ENCODE measurements around the gene TFDP3. TPM values are rescaled to one million over a fixed set of nuclear protein-coding genes. Genes with fewer than 3 reads are reported as not detected.

TFDP3 gene
- total and polyA plus RNA-seq, 10 of the 15 experiments (the other 5 are each of a cell fraction or from before 2014, with no cell fraction given): 0.14 TPM; not detected in 9

DNA sequence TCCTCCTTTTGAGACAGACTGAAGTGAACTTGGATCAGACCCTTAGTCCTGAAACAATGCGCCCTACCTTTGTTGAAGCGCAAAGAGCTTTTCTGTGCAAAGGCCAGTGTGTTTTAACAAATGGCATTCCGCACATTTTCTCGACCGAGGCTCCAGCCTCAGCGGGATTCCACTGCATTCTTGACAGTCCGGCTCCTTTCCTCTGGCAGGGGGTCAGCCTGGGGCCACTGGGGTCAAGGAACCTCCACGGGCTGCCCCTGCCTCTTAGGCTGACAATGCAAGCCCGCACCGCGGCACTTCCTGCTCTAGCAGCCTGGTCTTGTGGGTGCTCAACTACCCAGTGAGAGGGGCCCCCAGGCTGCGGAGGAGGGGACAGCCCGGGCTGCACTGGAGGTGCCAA lies 47.2 kb upstream of the TFDP3 start:
- no peak for TF ChIP-seq SREBF2 (IDR thresholded peaks at IDR 0.05; ENCODE audit: low read length)
- no peak for TF ChIP-seq MXI1 (IDR thresholded peaks at IDR 0.05; ENCODE audit: low read depth, low read length)
- TF ChIP-seq CBFB (IDR thresholded peaks at IDR 0.05; ENCODE audit: low read depth): no peak
- no peak for TF ChIP-seq FOS (IDR thresholded peaks at IDR 0.05; ENCODE audit: borderline replicate concordance, extremely low read depth, insufficient read length)
- TF ChIP-seq SIX5 (IDR thresholded peaks at IDR 0.05; ENCODE audit: low read depth, low read length, severe bottlenecking): no peak
- TF ChIP-seq NFYB (IDR thresholded peaks at IDR 0.05; ENCODE audit: insufficient read depth, low read depth, low read length): no peak
- TF ChIP-seq NR2C2 (IDR thresholded peaks at IDR 0.05; ENCODE audit: borderline replicate concordance, control insufficient read depth, insufficient read length, low read depth): no peak
- no peak for TF ChIP-seq ZNF384 (IDR thresholded peaks at IDR 0.05; ENCODE audit: borderline replicate concordance, low read depth, low read length)
- no peak for TF ChIP-seq CREM (IDR thresholded peaks at IDR 0.05; ENCODE audit: low read depth)
- no peak for TF ChIP-seq ZNF274 (IDR thresholded peaks at IDR 0.05; ENCODE audit: insufficient read depth, insufficient read length)
- TF ChIP-seq EED (IDR thresholded peaks at IDR 0.05; ENCODE audit: low read depth): no peak
- TF ChIP-seq GABPA (IDR thresholded peaks at IDR 0.05; ENCODE audit: low read depth): no peak
- TF ChIP-seq BACH1 (IDR thresholded peaks at IDR 0.05; ENCODE audit: borderline replicate concordance): no peak
- no peak for TF ChIP-seq IKZF1 (conservative IDR thresholded peaks at IDR 0.05)
- no peak for TF ChIP-seq ZBED1 (IDR thresholded peaks at IDR 0.05; ENCODE audit: borderline replicate concordance)
- no peak for TF ChIP-seq DPF2 (IDR thresholded peaks at IDR 0.05)
- no peak for TF ChIP-seq TCF12 (IDR thresholded peaks at IDR 0.05; ENCODE audit: low read depth, low read length)
- TF ChIP-seq SPI1 (IDR thresholded peaks at IDR 0.05; ENCODE audit: borderline replicate concordance, insufficient read depth, low read depth, low read length): no peak
- no peak for TF ChIP-seq POLR2AphosphoS2 (IDR thresholded peaks at IDR 0.05; ENCODE audit: low read depth, low read length)
- no peaks in the 10 kb centered on the region for H3K9me3 ChIP-seq (replicated peaks; ENCODE audit: control insufficient read depth, insufficient read depth, low read length)
- in situ Hi-C loops (cut with MboI) (no loop called here), intact Hi-C loops (cut with micrococcal nuclease; ENCODE audit: unreplicated experiment) (no loop called here)
- no peak for DNase-seq (ENCODE audit: low read depth, low spot score)
- RAD21 ChIA-PET (ENCODE audit: unreplicated experiment): no interaction called here
- WGBS (ENCODE audit: insufficient coverage, insufficient replicate concordance, low lambda C conversion rate, missing lambda C conversion rate): 39% methylated on average over 13 of the region's 13 CpGs
- no peak for FAIRE-seq
- no peak for ATAC-seq
- CTCF ChIA-PET: interaction anchor here (0.6 kb wide), 1 partner anchor 70 kb away, joined by 3 read pairs; no protein-coding TSS in a partner anchor
- H3K27ac ChIP-seq (ENCODE audit: control insufficient read depth, insufficient read depth): no peak overlapping the region
- H3K36me3 ChIP-seq (ENCODE audit: control insufficient read depth in 2 of 2, insufficient read depth in 2 of 2, low read length in 1 of 2): no peaks in the 10 kb centered on the region
- H3K27me3 ChIP-seq (replicated peaks in 1 of 2; ENCODE audit: control insufficient read depth in 2 of 2, insufficient read depth in 2 of 2, low read length in 1 of 2): no peaks in the 10 kb centered on the region
- no peak overlapping the region for H3K4me2 ChIP-seq (ENCODE audit: control insufficient read depth, insufficient read depth)
- no peak overlapping the region for H2AFZ ChIP-seq (ENCODE audit: control insufficient read depth, low read depth, low read length)
- POLR2A ChIA-PET: interaction anchor here (0.5 kb wide), 1 partner anchor 392 kb away, joined by 3 read pairs; no protein-coding TSS in a partner anchor
- BruUV-seq (replicated peaks): no TSS peak
- H3K9ac ChIP-seq (ENCODE audit: control insufficient read depth, insufficient read depth, low read length): no peak overlapping the region
- H3K4me3 ChIP-seq: no peak overlapping the region
- H4K20me1 ChIP-seq (ENCODE audit: control insufficient read depth, insufficient read depth): no peaks in the 10 kb centered on the region
- SMC1A ChIA-PET (ENCODE audit: uncharacterized antibody, unreplicated experiment): no interaction called here
- no peaks in the 10 kb centered on the region for H3K79me2 ChIP-seq (ENCODE audit: control insufficient read depth, insufficient read depth, low read length)
- H3K4me1 ChIP-seq (ENCODE audit: control insufficient read depth, insufficient read depth, low read length): no peaks in the 10 kb centered on the region
